HG03095 (cell line): Measurements from ENCODE around the gene DOK7.

ENCODE experiments used
- ATAC-seq: cut with Tn5 transposase; IDR thresholded peaks from one replicate; pipeline ENCODE4 v1.9.1; 2021; ENCODE audit warnings: moderate library complexity; ENCODE audit not compliant: unreplicated experiment

DOK7 gene

DNA sequence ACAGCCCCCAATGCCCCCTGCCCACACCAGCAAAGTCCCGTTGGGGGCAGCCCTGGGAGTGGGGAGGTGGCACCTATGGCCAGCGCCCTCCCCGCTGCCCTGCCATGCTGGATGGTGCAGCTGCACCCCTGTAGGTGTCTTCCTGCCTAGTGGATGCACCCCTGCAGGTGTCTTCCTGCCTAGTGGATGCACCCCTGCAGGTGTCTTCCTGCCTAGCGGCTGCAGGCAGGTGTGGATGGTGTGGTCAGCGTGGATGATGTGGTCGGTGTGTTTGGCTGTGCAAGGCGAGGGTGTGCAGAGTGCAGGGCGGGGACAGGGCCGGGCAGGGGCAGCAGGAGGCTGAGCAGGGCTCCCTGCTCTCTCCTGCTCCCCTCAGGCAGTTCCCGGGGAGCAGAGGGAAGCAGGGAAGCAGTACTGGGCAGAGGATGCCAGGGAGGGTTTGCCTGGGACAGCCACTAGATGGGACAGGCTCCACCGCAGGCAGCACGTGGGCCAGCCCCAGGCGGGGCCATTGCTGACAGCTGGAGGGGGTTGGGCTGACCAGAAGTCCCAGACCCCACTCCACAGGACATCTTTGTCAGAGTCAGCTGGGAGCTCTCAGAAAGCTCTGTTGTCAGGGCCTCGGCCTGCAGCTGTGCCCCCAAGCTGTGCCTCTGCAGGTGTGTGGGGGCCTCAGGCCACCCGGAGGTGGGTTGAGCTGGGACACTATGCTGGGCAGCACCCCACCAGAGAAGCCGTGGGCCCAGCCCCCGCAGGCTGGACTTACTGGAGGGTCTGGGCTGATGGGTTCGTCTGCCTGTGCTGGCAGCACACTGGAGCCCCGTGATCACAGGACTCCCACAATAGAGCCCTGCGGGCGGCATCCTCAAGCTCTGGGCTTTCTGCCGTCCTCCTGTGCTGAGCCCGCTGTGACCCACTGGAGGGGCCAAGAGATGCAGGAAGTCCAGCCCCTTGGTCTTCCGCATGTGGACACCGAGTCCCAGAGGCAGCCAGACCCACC lies 23.7 kb downstream of the DOK7 start:
- no peak for ATAC-seq

DNA sequence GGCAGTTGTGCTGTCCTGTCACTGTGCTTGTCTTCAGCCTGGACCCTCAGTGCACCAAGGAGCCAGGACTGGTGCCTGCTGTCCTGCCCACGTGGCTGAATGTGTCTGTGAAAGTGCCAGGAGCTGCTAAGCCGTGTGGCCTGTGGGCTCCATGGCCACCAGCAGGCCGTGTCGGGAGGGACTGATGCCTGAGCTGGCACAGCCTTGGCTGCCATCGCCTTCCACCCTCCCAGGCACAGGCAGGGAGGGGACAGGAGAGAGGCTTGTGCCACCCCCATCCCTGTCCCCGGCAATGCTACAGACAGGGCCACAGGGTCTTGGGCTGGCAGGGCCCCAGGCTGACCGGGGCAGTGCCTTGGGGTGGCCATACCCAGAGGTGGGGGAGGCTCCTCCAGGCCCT lies 24.8 kb downstream of the DOK7 start:
- ATAC-seq: no peak

- no peak for ATAC-seq
Measured at GRCh38 chr4:3488820-3489219, 25.7 kb downstream of the DOK7 start.

DNA sequence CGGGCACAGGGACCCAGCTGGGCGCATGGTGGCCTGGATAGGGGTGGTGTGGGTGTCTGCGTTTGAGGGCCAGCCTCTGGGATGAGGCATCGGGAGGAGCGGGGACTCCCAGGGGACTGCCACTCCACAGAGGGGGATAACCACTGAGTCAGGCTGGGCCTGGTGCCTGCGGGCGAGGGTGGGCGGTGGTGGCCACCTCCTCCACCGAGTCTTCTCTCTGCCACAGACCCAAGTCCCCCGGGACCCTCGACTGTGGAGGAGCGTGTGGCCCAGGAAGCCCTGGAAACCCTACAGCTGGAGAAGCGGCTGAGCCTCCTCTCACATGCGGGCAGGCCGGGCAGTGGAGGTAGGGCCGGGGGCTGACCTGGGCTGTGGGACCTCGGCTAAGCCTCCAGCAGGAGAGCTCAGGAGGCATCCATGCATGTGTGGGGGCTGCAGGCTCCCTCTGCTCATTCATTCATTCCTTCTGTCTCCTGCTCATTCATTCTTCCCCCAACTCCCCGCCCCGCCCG lies 26.4 kb downstream of the DOK7 start:
- ATAC-seq: no peak

DNA sequence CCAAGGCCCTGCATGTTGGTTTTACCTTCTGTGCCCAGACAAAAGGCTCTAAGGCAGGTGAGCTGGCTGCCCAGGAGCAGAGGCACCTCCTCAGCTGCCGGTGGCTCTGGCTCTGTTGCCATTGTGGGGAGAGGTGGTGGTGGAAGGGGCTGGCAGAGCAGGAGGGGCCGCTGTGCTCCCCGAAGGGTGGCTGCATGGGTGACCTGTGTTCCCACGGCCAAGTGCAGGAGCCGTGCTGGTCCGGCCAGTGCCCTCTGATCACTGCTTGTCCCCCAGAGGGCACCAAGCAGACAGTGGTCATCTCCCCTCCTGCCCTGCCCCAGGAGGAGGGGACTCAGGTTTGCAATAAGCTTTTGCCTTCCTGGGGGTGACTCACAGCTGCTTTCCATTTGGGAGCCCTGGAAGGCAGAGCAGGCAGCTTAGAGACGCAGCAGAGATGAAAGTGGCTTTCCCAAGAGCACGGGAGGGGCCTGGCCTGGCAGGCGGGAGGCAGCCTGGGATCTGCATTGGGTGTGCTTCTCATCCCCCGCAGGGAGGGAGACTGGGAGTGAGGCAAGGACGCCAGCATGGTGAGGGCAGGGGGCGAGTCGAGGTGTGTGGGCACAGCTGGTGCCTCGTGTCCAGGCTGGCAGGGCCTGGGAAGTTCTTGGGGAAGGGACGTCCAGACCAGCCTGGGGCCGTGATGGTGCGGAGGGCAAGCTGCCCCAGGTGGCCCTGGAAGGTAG lies 28.7 kb downstream of the DOK7 start:
- no peak for ATAC-seq

DNA sequence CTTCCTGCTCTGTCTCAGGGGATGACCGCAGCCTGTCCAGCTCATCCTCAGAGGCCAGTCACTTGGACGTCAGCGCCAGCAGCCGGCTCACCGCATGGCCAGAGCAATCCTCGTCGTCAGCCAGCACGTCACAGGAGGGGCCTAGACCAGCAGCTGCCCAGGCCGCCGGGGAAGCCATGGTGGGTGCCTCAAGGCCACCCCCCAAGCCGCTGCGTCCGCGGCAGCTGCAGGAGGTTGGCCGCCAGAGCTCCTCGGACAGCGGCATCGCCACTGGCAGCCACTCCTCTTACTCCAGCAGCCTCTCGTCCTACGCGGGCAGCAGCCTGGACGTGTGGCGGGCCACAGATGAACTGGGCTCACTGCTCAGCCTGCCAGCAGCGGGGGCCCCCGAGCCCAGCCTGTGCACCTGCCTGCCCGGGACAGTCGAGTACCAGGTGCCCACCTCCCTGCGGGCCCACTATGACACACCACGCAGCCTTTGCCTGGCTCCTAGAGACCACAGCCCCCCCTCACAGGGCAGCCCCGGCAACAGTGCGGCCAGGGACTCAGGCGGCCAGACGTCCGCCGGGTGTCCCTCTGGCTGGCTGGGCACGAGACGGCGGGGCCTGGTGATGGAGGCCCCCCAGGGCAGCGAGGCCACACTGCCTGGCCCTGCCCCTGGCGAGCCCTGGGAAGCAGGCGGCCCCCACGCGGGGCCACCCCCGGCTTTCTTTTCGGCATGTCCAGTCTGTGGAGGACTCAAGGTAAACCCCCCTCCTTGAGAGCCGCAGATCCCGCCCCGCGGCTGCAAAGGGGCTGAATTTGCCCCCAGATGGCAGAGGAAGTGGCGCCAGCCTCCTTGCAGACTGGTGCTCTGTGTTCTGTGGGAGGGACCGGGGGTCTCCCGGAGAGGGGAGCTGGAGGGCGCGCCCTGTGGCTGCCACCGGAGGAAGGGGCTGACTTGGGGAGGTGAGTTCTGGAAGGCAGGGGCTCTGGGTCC lies 29.9 kb downstream of the DOK7 start:
- ATAC-seq: no peak

DNA sequence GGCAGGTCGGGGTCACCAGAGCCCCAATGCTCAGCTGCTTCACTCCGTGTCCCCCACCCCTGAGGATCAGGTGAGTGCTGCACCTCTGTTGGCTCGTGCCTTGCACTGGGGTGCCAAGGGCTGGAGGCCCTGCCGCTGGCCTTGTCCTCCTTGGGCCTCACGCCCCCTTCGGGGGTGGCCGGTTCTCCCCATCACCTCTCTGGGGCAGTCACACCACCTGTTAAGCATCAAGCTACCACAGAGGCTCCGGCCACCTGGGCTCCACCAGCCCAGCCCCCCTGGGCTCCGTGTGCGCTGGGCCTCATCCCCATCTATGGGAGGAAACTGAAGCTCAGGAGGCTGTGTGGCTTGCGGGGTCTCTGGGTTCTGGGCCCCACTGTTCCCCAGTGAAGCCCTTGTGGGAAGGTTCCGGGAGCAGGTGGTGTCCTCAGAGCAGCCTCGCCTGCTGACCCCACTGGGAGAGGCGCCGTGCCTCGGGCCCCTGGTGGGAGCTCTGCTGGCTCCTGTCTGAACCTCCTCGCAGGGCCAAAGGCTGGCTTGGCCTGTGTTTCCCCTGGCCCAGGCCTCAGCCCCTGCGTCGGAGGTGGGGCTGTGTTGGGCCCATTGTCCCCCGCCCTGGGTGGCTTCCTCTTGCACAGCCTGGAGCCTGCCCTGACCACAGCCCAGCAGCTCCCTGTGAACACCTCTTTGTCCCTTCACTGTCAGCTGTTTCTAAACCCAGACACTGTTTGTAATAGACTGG lies 30.8 kb downstream of the DOK7 start:
- no peak for ATAC-seq

DNA sequence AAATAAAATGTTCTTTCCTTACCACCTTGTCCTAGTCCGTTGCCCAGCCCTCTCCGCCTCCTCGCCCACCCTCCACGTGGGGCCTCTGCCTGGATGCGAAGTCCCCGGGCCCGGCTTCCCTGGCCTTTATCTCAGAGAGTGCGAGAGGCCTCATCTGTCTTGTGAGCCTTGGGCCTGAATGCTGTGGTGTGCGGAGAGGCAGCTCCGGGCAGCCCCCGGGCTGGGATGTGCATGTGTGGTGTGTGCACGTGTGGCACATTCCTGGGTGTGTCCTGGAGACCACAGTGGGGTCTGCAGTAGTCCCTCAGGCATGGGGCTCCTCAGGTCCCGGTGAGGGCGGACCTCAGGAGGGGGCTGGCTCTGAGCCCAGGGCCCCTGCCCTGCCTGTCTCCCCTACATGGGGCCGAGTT lies 31.4 kb downstream of the DOK7 start:
- no peak for ATAC-seq

DNA sequence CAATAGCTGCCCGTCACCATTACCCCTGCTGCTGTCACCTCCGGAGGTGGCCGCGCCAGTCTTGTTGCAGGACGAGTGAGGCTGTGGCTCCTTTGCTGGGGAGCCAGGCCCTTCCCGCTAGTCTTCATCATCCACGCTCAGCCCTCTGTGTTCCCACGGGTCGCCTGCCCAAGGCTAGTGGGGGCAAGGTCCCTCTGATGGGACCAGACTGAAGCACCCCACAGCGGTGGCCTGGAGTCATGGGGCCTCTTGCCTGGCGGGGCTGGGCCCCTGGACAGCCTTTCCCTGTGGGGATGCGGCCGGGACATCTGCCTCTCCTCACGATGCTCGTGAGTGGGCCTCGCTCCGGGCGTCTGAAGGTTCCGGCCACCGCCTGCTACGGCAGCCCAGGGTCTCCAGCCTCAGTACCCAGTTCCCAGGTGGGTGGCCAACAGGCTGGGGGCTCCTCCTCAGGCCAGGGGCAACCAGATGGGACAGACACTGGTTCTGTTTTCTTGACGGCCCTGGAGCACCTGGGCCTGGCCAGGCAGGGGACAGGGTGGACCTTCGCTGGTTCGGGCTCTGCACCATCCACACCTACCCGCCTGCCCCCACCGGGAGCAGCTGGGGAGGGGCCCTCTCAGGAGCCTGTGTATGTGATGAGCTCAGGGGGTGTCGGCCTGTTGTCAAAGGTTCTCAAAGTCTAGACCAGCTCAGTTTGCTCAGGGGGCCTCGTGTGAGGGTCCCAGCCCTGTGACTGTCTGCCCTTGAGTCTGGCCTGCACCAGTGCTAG lies 32.3 kb downstream of the DOK7 start:
- no peak for ATAC-seq

- no peak for ATAC-seq
Measured at GRCh38 chr4:3496021-3496420, 32.9 kb downstream of the DOK7 start.

DNA sequence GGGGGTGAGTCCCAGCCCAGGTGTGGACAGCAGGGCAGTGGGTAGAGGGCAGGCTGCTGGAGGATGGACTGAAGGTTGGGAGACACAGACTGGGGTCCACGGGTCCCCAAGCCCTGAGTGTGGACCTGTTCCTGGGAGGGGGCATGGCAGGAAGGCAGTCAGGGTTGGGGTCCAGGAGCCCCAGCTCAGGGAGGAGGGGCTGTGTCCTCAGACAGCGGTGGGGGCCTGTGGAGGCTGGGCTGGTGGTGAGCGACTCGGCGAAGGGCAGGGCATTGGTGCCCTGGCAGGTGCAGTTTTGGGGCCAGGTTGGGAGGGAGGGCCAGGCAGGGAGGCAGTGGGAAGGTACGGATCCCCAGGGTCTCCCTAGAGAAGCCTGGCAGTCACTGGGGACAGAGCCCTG lies 34.0 kb downstream of the DOK7 start:
- no peak for ATAC-seq

GRCh38 chr4:3497523-3498389 lies 34.6 kb downstream of the DOK7 start:
- no peak for ATAC-seq

- ATAC-seq: no peak
Measured at GRCh38 chr4:3498407-3498806, 35.3 kb downstream of the DOK7 start.

- ATAC-seq: no peak
Measured at GRCh38 chr4:3498901-3499510, 35.9 kb downstream of the DOK7 start.

- no peak for ATAC-seq
Measured at GRCh38 chr4:3499710-3500109, 36.6 kb downstream of the DOK7 start.

GRCh38 chr4:3500111-3500510 lies 37.0 kb downstream of the DOK7 start:
- ATAC-seq: no peak

- no peak for ATAC-seq
Measured at GRCh38 chr4:3500634-3501101, 37.6 kb downstream of the DOK7 start.
